ENCODE results near the gene SMIM13. TPM values are rescaled to one million over a fixed set of nuclear protein-coding genes. Genes with fewer than 3 reads are reported as not detected.
"Not testable (repeated sequence)": the region's sequence is repeated elsewhere in the genome, so short reads cannot be mapped to it uniquely, and the experiment has no call there.

The SMIM13 gene
- total RNA-seq, 2 donors from 2014 or later, result 4.4 to 7.2 TPM

- Histone ChIP-seq H3K27me3 (replicated peaks; ENCODE audit: insufficient read depth) (no peaks in the 10 kb centered on the region), H3K27ac (no peak overlapping the region), H3K36me3 (no peaks in the 10 kb centered on the region), H3K4me3 (no peak overlapping the region), H3K4me1 (replicated peaks) (no peaks in the 10 kb centered on the region), H3K9me3 (no peaks in the 10 kb centered on the region)
- intact Hi-C loops (cut with DNase I), result no loop called here
- DNase-seq (ENCODE audit: low spot score), result no peak
- TF ChIP-seq POLR2AphosphoS5 (IDR thresholded peaks at IDR 0.05), result no peak
- no peak for TF ChIP-seq CTCF (IDR thresholded peaks at IDR 0.05)
- no peak for TF ChIP-seq POLR2A (IDR thresholded peaks at IDR 0.05)
Observed at GRCh38 chr6:11108726-11109125, 15.1 kb downstream of the SMIM13 start.

- Histone ChIP-seq H3K9me3 (no peaks in the 10 kb centered on the region), H3K27ac (no peak within 1 kb of the TSS), H3K27me3 (replicated peaks; ENCODE audit: insufficient read depth) (no peaks in the 10 kb centered on the region), H3K4me3 (no peak within 1 kb of the TSS), H3K4me1 (replicated peaks) (no peaks in the 10 kb centered on the region), H3K36me3 (no peaks in the 10 kb centered on the region)
- WGBS, result 84% methylated on average over 16 of the region's 16 CpGs
- TF ChIP-seq POLR2AphosphoS5 (IDR thresholded peaks at IDR 0.05), result no peak
- TF ChIP-seq POLR2A (IDR thresholded peaks at IDR 0.05), result no peak
- TF ChIP-seq CTCF (IDR thresholded peaks at IDR 0.05), result no peak
- no peak for DNase-seq (ENCODE audit: low spot score)
- intact Hi-C loops (cut with DNase I), result no loop called here
Observed at GRCh38 chr6:11110921-11111768, 17.5 kb downstream of the SMIM13 start, which contains the start of gene ERVFRD-1. ERVFRD-1 (minus strand) TSS chr6:11111725; CDS start chr6:11105310, 6,415 bp downstream.

GRCh38 chr6:11111769-11112437 is 18.3 kb downstream of the SMIM13 start:
- H3K4me3 ChIP-seq, result no peak overlapping the region
- no peaks in the 10 kb centered on the region for H3K27me3 ChIP-seq (replicated peaks; ENCODE audit: insufficient read depth)
- no peak overlapping the region for H3K27ac ChIP-seq
- 60% methylated on average over 9 of the region's 9 CpGs for WGBS
- no peaks in the 10 kb centered on the region for H3K4me1 ChIP-seq (replicated peaks)
- DNase-seq (ENCODE audit: low spot score), result no peak
- H3K9me3 ChIP-seq, result no peaks in the 10 kb centered on the region
- intact Hi-C loops (cut with DNase I), result no loop called here
- no peaks in the 10 kb centered on the region for H3K36me3 ChIP-seq
- TF ChIP-seq POLR2A (IDR thresholded peaks at IDR 0.05), result no peak
- TF ChIP-seq POLR2AphosphoS5 (IDR thresholded peaks at IDR 0.05), result no peak
- TF ChIP-seq CTCF (IDR thresholded peaks at IDR 0.05), result no peak

- Histone ChIP-seq H3K9me3 (no peaks in the 10 kb centered on the region), H3K36me3 (no peaks in the 10 kb centered on the region), H3K27ac (no peak overlapping the region), H3K4me1 (replicated peaks) (no peaks in the 10 kb centered on the region), H3K4me3 (no peak overlapping the region), H3K27me3 (replicated peaks; ENCODE audit: insufficient read depth) (no peaks in the 10 kb centered on the region)
- over 99% methylated on average over 4 of the region's 4 CpGs for WGBS
- TF ChIP-seq POLR2AphosphoS5 (IDR thresholded peaks at IDR 0.05) (no peak), POLR2A (IDR thresholded peaks at IDR 0.05) (no peak), CTCF (IDR thresholded peaks at IDR 0.05) (no peak)
- DNase-seq (ENCODE audit: low spot score), result no peak
- intact Hi-C loops (cut with DNase I), result no loop called here
Observed at GRCh38 chr6:11113038-11113437, 19.4 kb downstream of the SMIM13 start.

- DNase-seq (ENCODE audit: low spot score); H3K36me3 ChIP-seq; H3K4me3 ChIP-seq; intact Hi-C loops (cut with DNase I); H3K9me3 ChIP-seq; H3K27ac ChIP-seq; H3K4me1 ChIP-seq (replicated peaks); H3K27me3 ChIP-seq (replicated peaks; ENCODE audit: insufficient read depth): not testable (repeated sequence)
- 92% methylated on average over 11 of the region's 11 CpGs for WGBS
Observed at GRCh38 chr6:11115808-11116536, 22.3 kb downstream of the SMIM13 start.
